ENCODE results near the gene ZNF462. TPM values are rescaled to one million over a fixed set of nuclear protein-coding genes. Genes with fewer than 3 reads are reported as not detected.

The ZNF462 gene
- total RNA-seq, 1 donor from 2014 or later: 32.1 TPM

DNA sequence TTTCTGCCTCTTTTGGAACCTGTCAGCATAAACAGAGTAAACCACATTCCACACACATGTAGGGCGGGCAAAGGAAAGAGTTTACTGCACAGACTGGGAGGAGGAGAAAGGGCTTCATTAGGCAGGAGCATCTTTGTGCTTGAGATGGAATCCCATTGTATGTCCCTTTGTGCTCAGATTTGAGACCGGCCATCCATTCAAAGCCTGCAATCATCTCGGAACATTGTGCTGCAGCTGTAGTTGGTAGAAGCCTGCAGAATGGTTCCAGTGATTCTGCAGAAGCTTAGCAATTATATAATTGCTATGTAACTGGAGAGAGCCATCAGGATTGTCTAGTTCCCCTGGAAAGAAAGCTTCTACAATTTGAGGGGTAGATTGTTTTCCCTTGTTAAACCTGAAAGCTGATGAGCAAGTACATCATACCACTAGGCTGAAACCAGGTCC is 16.5 kb downstream of the ZNF462 start:
- no peaks in the 10 kb centered on the region for H3K36me3 ChIP-seq (ENCODE audit: control insufficient read depth, insufficient read depth, low read length)
- TF ChIP-seq, protein P1, sequence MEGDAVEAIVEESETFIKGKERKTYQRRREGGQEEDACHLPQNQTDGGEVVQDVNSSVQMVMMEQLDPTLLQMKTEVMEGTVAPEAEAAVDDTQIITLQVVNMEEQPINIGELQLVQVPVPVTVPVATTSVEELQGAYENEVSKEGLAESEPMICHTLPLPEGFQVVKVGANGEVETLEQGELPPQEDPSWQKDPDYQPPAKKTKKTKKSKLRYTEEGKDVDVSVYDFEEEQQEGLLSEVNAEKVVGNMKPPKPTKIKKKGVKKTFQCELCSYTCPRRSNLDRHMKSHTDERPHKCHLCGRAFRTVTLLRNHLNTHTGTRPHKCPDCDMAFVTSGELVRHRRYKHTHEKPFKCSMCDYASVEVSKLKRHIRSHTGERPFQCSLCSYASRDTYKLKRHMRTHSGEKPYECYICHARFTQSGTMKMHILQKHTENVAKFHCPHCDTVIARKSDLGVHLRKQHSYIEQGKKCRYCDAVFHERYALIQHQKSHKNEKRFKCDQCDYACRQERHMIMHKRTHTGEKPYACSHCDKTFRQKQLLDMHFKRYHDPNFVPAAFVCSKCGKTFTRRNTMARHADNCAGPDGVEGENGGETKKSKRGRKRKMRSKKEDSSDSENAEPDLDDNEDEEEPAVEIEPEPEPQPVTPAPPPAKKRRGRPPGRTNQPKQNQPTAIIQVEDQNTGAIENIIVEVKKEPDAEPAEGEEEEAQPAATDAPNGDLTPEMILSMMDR (IDR thresholded peaks at IDR 0.05; ENCODE audit: insufficient read depth, low read length, poor library complexity, severe bottlenecking): no peak
- no peak overlapping the region for H3K4me3 ChIP-seq (ENCODE audit: low read depth, low read length)

DNA sequence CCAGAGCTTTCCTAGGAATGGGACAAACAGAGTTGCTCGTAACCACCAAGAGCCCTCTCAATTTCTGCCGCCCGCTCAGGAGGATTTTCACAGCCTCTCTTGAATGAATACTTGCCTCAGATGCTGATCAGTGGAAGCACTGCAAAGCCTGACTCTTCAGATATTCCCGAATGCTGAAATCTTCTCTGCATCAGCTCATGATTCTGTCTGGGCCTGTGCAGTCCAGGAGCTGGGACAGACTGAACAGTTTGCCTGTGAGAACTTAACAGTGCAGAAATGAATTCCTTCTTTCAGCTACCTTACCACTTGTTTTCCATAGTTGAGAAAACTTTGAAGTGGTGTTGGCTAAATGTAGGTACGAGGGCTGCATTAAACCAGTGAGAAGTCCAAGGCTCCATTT is 17.1 kb downstream of the ZNF462 start:
- no peak for DNase-seq (ENCODE audit: low read depth)
- Histone ChIP-seq H3K27me3 (ENCODE audit: control insufficient read depth, insufficient read depth, low read length) (no peaks in the 10 kb centered on the region), H3K36me3 (ENCODE audit: control insufficient read depth, insufficient read depth, low read length) (no peaks in the 10 kb centered on the region), H3K4me3 (ENCODE audit: low read depth, low read length) (no peak overlapping the region)
- TF ChIP-seq, protein P1 (IDR thresholded peaks at IDR 0.05; ENCODE audit: insufficient read depth, low read length, poor library complexity, severe bottlenecking): no peak

More for the DNA sequence above, 16.5 kb downstream of the ZNF462 start:
- no peaks in the 10 kb centered on the region for H3K27me3 ChIP-seq (ENCODE audit: control insufficient read depth, insufficient read depth, low read length)
- no peak for DNase-seq (ENCODE audit: low read depth)

- DNase-seq (ENCODE audit: low read depth): no peak
- Histone ChIP-seq H3K36me3 (ENCODE audit: control insufficient read depth, insufficient read depth, low read length) (no peaks in the 10 kb centered on the region), H3K4me3 (ENCODE audit: low read depth, low read length) (no peak overlapping the region), H3K27me3 (ENCODE audit: control insufficient read depth, insufficient read depth, low read length) (no peaks in the 10 kb centered on the region)
- TF ChIP-seq, protein P1 (IDR thresholded peaks at IDR 0.05; ENCODE audit: insufficient read depth, low read length, poor library complexity, severe bottlenecking): no peak
Measured at GRCh38 chr9:106880863-106881262, 17.9 kb downstream of the ZNF462 start.

- Histone ChIP-seq H3K27me3 (ENCODE audit: control insufficient read depth, insufficient read depth, low read length) (no peaks in the 10 kb centered on the region), H3K4me3 (ENCODE audit: low read depth, low read length) (no peak overlapping the region), H3K36me3 (ENCODE audit: control insufficient read depth, insufficient read depth, low read length) (no peaks in the 10 kb centered on the region)
- no peak for DNase-seq (ENCODE audit: low read depth)
- TF ChIP-seq, protein P1 (IDR thresholded peaks at IDR 0.05; ENCODE audit: insufficient read depth, low read length, poor library complexity, severe bottlenecking): no peak
Measured at GRCh38 chr9:106883030-106883429, 20.1 kb downstream of the ZNF462 start.

DNA sequence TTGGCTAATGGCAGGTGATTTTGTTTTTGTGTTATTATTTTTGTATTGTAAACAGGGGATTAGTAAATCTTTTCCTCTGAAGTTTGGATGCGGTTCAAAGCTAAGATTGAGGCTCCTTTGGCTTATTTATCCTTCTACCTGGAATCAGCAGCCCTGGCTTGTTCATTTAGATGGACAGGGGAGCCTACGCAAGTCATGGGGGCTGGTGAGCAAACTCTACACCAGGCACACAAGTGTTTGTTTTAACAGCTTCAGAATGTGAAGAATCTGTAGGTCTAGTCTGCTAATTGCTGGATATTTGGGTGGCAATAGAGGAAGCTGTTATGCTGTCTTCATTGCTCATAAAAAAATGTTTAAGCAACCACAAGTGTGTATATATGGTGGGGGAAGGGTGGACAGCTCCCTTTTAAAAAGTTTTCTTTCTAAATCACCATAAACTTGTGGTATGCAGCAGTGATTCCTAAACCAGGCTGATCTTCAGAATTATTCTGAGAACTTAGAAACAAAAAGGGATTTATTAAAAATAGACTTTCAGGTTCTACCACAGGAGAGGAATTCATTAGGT is 20.7 kb downstream of the ZNF462 start:
- no peak for DNase-seq (ENCODE audit: low read depth)
- no peak overlapping the region for H3K4me3 ChIP-seq (ENCODE audit: low read depth, low read length)
- no peaks in the 10 kb centered on the region for H3K27me3 ChIP-seq (ENCODE audit: control insufficient read depth, insufficient read depth, low read length)
- H3K36me3 ChIP-seq (ENCODE audit: control insufficient read depth, insufficient read depth, low read length): no peaks in the 10 kb centered on the region
- TF ChIP-seq, protein P1 (IDR thresholded peaks at IDR 0.05; ENCODE audit: insufficient read depth, low read length, poor library complexity, severe bottlenecking): no peak

DNA sequence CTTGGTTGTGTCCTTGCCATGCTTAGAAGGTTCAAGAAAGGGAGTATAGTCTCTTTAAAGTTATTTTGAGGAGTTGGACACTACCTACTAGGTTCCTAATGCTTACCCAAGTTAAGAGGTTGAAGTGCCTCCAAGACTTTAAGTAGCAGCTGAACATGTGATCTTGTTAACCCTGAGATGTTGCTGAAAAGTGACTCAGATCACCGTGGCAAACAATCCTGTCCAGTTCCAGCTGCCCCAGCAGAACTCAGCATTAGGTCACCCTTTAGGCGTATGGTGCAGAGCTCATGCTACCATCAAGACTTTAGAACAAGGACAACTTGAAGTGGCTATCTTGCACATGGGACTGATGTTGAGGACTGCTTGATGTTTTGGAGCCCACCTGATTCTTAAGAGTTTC is 22.5 kb downstream of the ZNF462 start:
- no peak overlapping the region for H3K4me3 ChIP-seq (ENCODE audit: low read depth, low read length)
- H3K27me3 ChIP-seq (ENCODE audit: control insufficient read depth, insufficient read depth, low read length): no peaks in the 10 kb centered on the region

More for the DNA sequence above, 22.5 kb downstream of the ZNF462 start:
- TF ChIP-seq, protein P1 (IDR thresholded peaks at IDR 0.05; ENCODE audit: insufficient read depth, low read length, poor library complexity, severe bottlenecking): no peak
- H3K36me3 ChIP-seq (ENCODE audit: control insufficient read depth, insufficient read depth, low read length): no peaks in the 10 kb centered on the region
- DNase-seq (ENCODE audit: low read depth): peak; percentile 59

Measured in kidney epithelial cell (primary cell).